HCT116 (cell line): ENCODE data around the gene SLC25A13. TPM values are rescaled to one million over a fixed set of nuclear protein-coding genes. Genes with fewer than 3 reads are reported as not detected.

ENCODE experiments used
- ATAC-seq: fragments of 200-7000 bp; cut with Tn5 transposase; 2 replicates; pipeline ENCODE4 v1.9.1; 2020; ENCODE audit warnings: mild to moderate bottlenecking, moderate library complexity
- BruUV-seq: library from RNA; stranded (reverse); fragments of 400-500 nt; replicated peaks from 2 replicates; lab custom pipeline; 2021; lab: Mats Ljungman, UMichigan
- CTCF ChIA-PET: fragments of 300-600 bp; sonication (Branson Sonifier 250); formaldehyde crosslinking; loops from one replicate; lab custom pipeline; 2021; ENCODE audit warnings: antibody characterized with exemption; lab: Charles Lee
- POLR2A ChIA-PET: fragments of 300-600, 350-600 bp; sonication (Branson Sonifier 250); formaldehyde crosslinking; loops from one replicate; lab custom pipeline; 2021; ENCODE audit warnings: antibody characterized with exemption; lab: Charles Lee
- RAD21 ChIA-PET, 2 experiments: fragments of 300-600 bp; sonication (Branson Sonifier 250); formaldehyde crosslinking; loops; one replicate each; lab custom pipeline; 2023; ENCODE audit warnings: low total read pairs in 2 of 2; ENCODE audit not compliant: uncharacterized antibody in 2 of 2, unreplicated experiment in 2 of 2, low non-redundant PET in 1 of 2; lab: Charles Lee
- DNase-seq: peaks from one replicate; pipeline ENCODE4 v3.0.0-alpha.2; 2010; ENCODE audit warnings: low read depth, low spot score
- H2AFZ ChIP-seq: fragments of 200-600 bp; shearing (Covaris generic), sonication (generic); 2 replicates; pipeline ENCODE4 v1.6.1; 2017; ENCODE audit warnings: low read depth, mixed run types, mixed read lengths, antibody characterized with exemption, low read length; ENCODE audit not compliant: poor library complexity, severe bottlenecking
- H3K27ac ChIP-seq: 2 replicates; pipeline ENCODE4 v1.5.1; 2012; ENCODE audit warnings: low read depth, low read length
- H3K27me3 ChIP-seq: fragments of 200-600 bp; sonication (generic); 2 replicates; pipeline ENCODE4 v1.6.1; 2016; ENCODE audit warnings: mixed run types, low read length, mixed read lengths; ENCODE audit not compliant: insufficient read depth
- H3K36me3 ChIP-seq, 2 experiments: fragments of 200-500 bp in 1 of 2; fragments of 200-600 bp in 1 of 2; sonication (Bioruptor generic) in 1 of 2; sonication (generic) in 1 of 2; 2 replicates each; pipeline versions ENCODE4 v1.5.1 to v1.6.1; 2014 to 2016; ENCODE audit warnings: low read length in 2 of 2, inconsistent platforms in 1 of 2, mixed read lengths in 1 of 2, mixed run types in 1 of 2; ENCODE audit not compliant: insufficient read depth in 2 of 2, control insufficient read depth in 1 of 2
- H3K4me1 ChIP-seq, 2 experiments: fragments of 200-600 bp in 1 of 2; sonication (generic) in 1 of 2; 2 replicates each; pipeline versions ENCODE4 v1.5.1 to v1.6.1; 2012 to 2017; ENCODE audit warnings: low read length in 2 of 2, inconsistent platforms in 1 of 2, mild to moderate bottlenecking in 1 of 2, mixed read lengths in 1 of 2, mixed run types in 1 of 2, moderate library complexity in 1 of 2; ENCODE audit not compliant: insufficient read depth in 2 of 2, control insufficient read depth in 1 of 2
- H3K4me2 ChIP-seq: fragments of 200-600 bp; sonication (generic); 2 replicates; pipeline ENCODE4 v1.6.1; 2017; ENCODE audit warnings: mixed run types, low read length, mixed read lengths
- H3K4me3 ChIP-seq, 2 experiments: fragments of 200-600 bp in 1 of 2; sonication (generic) in 1 of 2; replicated peaks in 1 of 2; 2 replicates each; pipeline ENCODE4 v1.5.1; 2011 to 2016; ENCODE audit warnings: low read length in 2 of 2, control low read depth in 1 of 2, low read depth in 1 of 2, mild to moderate bottlenecking in 1 of 2, mixed read lengths in 1 of 2, mixed run types in 1 of 2
- H3K79me2 ChIP-seq: fragments of 200-600 bp; sonication (generic); 2 replicates; pipeline ENCODE4 v1.6.1; 2017; ENCODE audit warnings: mild to moderate bottlenecking, mixed run types, low read length, moderate library complexity, mixed read lengths; ENCODE audit not compliant: insufficient read depth
- H3K9ac ChIP-seq: fragments of 200-600 bp; sonication (generic); 2 replicates; pipeline ENCODE4 v1.6.1; 2016; ENCODE audit warnings: low read length, mixed read lengths
- H3K9me2 ChIP-seq: fragments of 200-600 bp; sonication (generic), shearing (Covaris generic); 2 replicates; pipeline ENCODE4 v1.6.1; 2017; ENCODE audit warnings: mixed run types, mild to moderate bottlenecking, moderate library complexity; ENCODE audit not compliant: insufficient read depth
- H3K9me3 ChIP-seq, 2 experiments: fragments of 200-500 bp in 1 of 2; fragments of 200-600 bp in 1 of 2; sonication (Bioruptor generic) in 1 of 2; sonication (generic) in 1 of 2; 2 replicates each; pipeline ENCODE4 v1.6.1; 2014 to 2017; ENCODE audit warnings: low read length in 2 of 2, mixed read lengths in 2 of 2, inconsistent platforms in 1 of 2, low read depth in 1 of 2, mild to moderate bottlenecking in 1 of 2, mixed run types in 1 of 2, moderate library complexity in 1 of 2; ENCODE audit not compliant: control insufficient read depth in 1 of 2, insufficient read depth in 1 of 2
- H4K20me1 ChIP-seq: fragments of 200-600 bp; sonication (generic), shearing (Covaris generic); 2 replicates; pipeline ENCODE4 v1.6.1; 2017; ENCODE audit warnings: mixed run types, mild to moderate bottlenecking, moderate library complexity; ENCODE audit not compliant: insufficient read depth
- ATF3 ChIP-seq: IDR thresholded peaks from 2 replicates; pipeline ENCODE4 v1.6.1; 2012
- EZH2 ChIP-seq: fragments of 200-600 bp; sonication (generic); IDR thresholded peaks from 2 replicates; pipeline ENCODE4 v1.6.1; 2017; ENCODE audit warnings: antibody characterized with exemption, mixed run types
- EZH2phosphoT487 ChIP-seq: fragments of 200-600 bp; IDR thresholded peaks from 2 replicates; pipeline ENCODE4 v1.6.1; 2018; ENCODE audit warnings: antibody characterized with exemption, borderline replicate concordance
- MAX ChIP-seq: IDR thresholded peaks from 2 replicates; pipeline ENCODE4 v1.6.1; 2012
- RAD21 ChIP-seq: IDR thresholded peaks from 2 replicates; pipeline ENCODE4 v1.6.1; 2012; ENCODE audit warnings: low read depth, mild to moderate bottlenecking
- SIN3A ChIP-seq: IDR thresholded peaks from 2 replicates; pipeline ENCODE4 v1.6.1; 2012; ENCODE audit warnings: low read depth
- SP1 ChIP-seq: IDR thresholded peaks from 2 replicates; pipeline ENCODE4 v1.6.1; 2012; ENCODE audit warnings: low read depth
- TCF7L2 ChIP-seq: IDR thresholded peaks from 2 replicates; pipeline ENCODE4 v1.7.0; 2011; ENCODE audit warnings: borderline replicate concordance, inconsistent platforms; ENCODE audit not compliant: insufficient read depth, insufficient read length; ENCODE audit errors: extremely low read depth
- YY1 ChIP-seq: IDR thresholded peaks from 2 replicates; pipeline ENCODE4 v1.6.1; 2011; ENCODE audit warnings: low read length, low read depth, moderate library complexity, mild to moderate bottlenecking; ENCODE audit not compliant: insufficient replicate concordance; ENCODE audit errors: extremely low read depth
- ZBTB33 ChIP-seq: IDR thresholded peaks from 2 replicates; pipeline ENCODE4 v1.6.1; 2011; ENCODE audit warnings: mild to moderate bottlenecking, low read length, moderate library complexity; ENCODE audit not compliant: insufficient replicate concordance; ENCODE audit errors: extremely low read depth
- ZFX ChIP-seq: fragments of 450-650 bp; IDR thresholded peaks from 2 replicates; pipeline ENCODE4 v1.6.1; 2017
- intact Hi-C: fragments of 100-400 bp; cut with micrococcal nuclease; formaldehyde crosslinking; loops from 2 replicates; pipeline ENCODE4 v1.10.0; 2022
- total RNA-seq: library from RNA; stranded (reverse); gene quantifications from one replicate; pipeline ENCODE4 v1.2.1, GENCODE V29; 2021; ENCODE audit not compliant: unreplicated experiment
- TF ChIP-seq, protein P1 (sequence below), 3 experiments: fragments of 200-600 bp in 1 of 3; sonication (generic) in 1 of 3; IDR thresholded peaks in 2 of 3; conservative IDR thresholded peaks in 1 of 3; 2 replicates each; pipeline ENCODE4 v1.5.1; 2012 to 2017; ENCODE audit warnings: low read depth in 2 of 3, low read length in 2 of 3, antibody characterized with exemption in 1 of 3, borderline replicate concordance in 1 of 3, control low read depth in 1 of 3, mild to moderate bottlenecking in 1 of 3, mixed read lengths in 1 of 3, mixed run types in 1 of 3, moderate library complexity in 1 of 3; ENCODE audit not compliant: insufficient read depth in 1 of 3

SLC25A13 gene
- total RNA-seq, 1 experiment from 2014 or later: 19.3 TPM

- TF ChIP-seq, protein P1, sequence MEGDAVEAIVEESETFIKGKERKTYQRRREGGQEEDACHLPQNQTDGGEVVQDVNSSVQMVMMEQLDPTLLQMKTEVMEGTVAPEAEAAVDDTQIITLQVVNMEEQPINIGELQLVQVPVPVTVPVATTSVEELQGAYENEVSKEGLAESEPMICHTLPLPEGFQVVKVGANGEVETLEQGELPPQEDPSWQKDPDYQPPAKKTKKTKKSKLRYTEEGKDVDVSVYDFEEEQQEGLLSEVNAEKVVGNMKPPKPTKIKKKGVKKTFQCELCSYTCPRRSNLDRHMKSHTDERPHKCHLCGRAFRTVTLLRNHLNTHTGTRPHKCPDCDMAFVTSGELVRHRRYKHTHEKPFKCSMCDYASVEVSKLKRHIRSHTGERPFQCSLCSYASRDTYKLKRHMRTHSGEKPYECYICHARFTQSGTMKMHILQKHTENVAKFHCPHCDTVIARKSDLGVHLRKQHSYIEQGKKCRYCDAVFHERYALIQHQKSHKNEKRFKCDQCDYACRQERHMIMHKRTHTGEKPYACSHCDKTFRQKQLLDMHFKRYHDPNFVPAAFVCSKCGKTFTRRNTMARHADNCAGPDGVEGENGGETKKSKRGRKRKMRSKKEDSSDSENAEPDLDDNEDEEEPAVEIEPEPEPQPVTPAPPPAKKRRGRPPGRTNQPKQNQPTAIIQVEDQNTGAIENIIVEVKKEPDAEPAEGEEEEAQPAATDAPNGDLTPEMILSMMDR (IDR thresholded peaks at IDR 0.05 in 2 of 3, conservative IDR thresholded peaks at IDR 0.05 in 1 of 3; ENCODE audit: borderline replicate concordance in 1 of 3, insufficient read depth in 1 of 3, low read depth in 2 of 3, low read length in 2 of 3): no peak
- TF ChIP-seq SP1: no peak
- TF ChIP-seq, all 23 proteins: peak for 0
Measured at GRCh38 chr7:96328016-96328415, 6.1 kb upstream of the SLC25A13 start (continued).

DNA sequence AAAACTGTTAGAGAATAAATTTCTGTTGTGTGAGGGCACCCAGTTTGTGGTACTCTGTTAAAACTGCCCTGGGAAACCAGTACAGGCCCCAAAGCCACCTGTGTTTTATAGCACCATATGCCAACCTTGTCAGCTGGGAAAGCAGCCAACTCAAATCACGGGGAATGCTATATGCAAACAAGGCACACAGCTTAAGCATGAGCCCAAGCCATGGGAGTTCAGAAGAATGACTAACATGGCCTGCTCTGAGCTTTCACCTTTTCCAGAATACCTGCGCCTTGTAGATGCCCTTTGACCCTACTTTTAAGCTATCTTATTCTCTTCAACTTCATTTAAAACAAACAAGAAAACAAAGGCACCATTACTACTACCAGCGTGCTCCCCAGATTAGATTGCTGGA, 5.5 kb upstream of the SLC25A13 start:
- CTCF ChIA-PET: no interaction called here

More for the DNA sequence above, 5.5 kb upstream of the SLC25A13 start:
- no peak overlapping the region for H3K9ac ChIP-seq
- no peak overlapping the region for H3K4me2 ChIP-seq
- no peaks in the 10 kb centered on the region for H3K36me3 ChIP-seq
- DNase-seq (no peak), ATAC-seq (no peak)
- H3K9me2 ChIP-seq: no peaks in the 10 kb centered on the region
- H3K27me3 ChIP-seq: no peaks in the 10 kb centered on the region
- no peaks in the 10 kb centered on the region for H3K79me2 ChIP-seq
- POLR2A ChIA-PET: no interaction called here
- no peaks in the 10 kb centered on the region for H3K9me3 ChIP-seq
- no peak overlapping the region for H3K27ac ChIP-seq
- BruUV-seq: no TSS peak
- H4K20me1 ChIP-seq: no peaks in the 10 kb centered on the region
- TF ChIP-seq, protein P1 (IDR thresholded peaks at IDR 0.05 in 2 of 3, conservative IDR thresholded peaks at IDR 0.05 in 1 of 3; ENCODE audit: borderline replicate concordance in 1 of 3, insufficient read depth in 1 of 3, low read depth in 2 of 3, low read length in 2 of 3): no peak
- TF ChIP-seq YY1: no peak
- no peak for TF ChIP-seq MAX
- TF ChIP-seq SIN3A: no peak
- no peak for TF ChIP-seq RAD21
- TF ChIP-seq ATF3: no peak
- TF ChIP-seq TCF7L2: no peak
- no peak for TF ChIP-seq ZFX
- TF ChIP-seq EZH2: no peak
- no peak for TF ChIP-seq ZBTB33
- TF ChIP-seq EZH2phosphoT487: no peak
- RAD21 ChIA-PET: no interaction called here
- intact Hi-C loops: no loop called here
- no peak overlapping the region for H3K4me3 ChIP-seq
- no peak overlapping the region for H2AFZ ChIP-seq
- H3K4me1 ChIP-seq: peaks cover 4% of the 10 kb centered on the region in 2 experiments; a peak in 3 of 4 replicates
